ENCODE data around the gene USB1. TPM values are rescaled to one million over a fixed set of nuclear protein-coding genes. Genes with fewer than 3 reads are reported as not detected.

Gene USB1
- total RNA-seq, 1 donor from 2014 or later, result 44.2 TPM

DNA sequence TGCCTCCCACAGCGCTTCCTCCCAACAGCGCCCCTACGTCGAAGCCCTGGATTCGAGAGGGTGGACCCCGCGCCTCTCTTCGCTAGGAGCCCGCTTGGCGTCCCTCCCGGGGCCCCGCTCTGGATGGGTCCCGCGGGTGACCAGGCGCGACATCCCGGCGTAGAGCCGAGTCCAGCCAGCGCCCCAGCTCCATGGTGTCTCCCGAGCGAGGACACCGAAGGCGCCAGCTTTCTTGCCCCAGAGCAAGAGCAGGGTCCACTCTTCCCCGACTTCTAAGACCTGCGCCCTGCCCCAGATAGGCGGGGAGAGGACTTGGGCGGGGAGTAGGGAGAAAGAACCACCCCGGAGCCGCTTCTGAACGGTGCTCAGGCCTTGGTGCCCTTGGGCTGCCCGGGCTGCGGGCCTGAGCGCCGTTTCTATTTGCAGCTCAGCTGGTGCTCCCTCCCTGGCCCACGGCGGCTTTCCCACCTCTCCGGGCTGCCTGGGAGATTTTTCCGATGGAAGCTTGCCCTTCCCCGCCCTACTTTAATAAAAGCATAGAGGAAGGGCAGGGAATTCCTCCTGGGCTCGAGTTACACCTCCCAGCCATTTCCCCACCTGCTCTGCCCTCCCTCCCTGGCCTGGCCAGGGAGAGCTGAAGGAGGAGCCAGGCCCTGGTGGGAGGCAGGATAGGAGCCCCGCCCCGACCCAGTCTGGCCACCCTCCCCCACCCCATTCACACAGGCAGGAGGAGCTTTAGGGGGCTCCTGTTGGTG lies 26.1 kb downstream of the USB1 start:
- DNase-seq (ENCODE audit: extremely low spot score in 2 of 2), result no peak
- Histone ChIP-seq H3K9me3 (no peaks in the 10 kb centered on the region), H3K4me3 (peak overlapping the region; percentile 58 to 65), H3K27ac (no peak overlapping the region), H3K36me3 (no peaks in the 10 kb centered on the region), H3K27me3 (no peaks in the 10 kb centered on the region), H3K4me1 (peaks cover 53% of the 10 kb centered on the region)
- intact Hi-C loops (cut with DNase I), result no loop called here
- TF ChIP-seq POLR2AphosphoS5 (IDR thresholded peaks at IDR 0.05; ENCODE audit: insufficient read depth in 1 of 2, low read depth in 1 of 2), result no peak
- no peak for TF ChIP-seq POLR2A (IDR thresholded peaks at IDR 0.05)
- TF ChIP-seq, protein P1, sequence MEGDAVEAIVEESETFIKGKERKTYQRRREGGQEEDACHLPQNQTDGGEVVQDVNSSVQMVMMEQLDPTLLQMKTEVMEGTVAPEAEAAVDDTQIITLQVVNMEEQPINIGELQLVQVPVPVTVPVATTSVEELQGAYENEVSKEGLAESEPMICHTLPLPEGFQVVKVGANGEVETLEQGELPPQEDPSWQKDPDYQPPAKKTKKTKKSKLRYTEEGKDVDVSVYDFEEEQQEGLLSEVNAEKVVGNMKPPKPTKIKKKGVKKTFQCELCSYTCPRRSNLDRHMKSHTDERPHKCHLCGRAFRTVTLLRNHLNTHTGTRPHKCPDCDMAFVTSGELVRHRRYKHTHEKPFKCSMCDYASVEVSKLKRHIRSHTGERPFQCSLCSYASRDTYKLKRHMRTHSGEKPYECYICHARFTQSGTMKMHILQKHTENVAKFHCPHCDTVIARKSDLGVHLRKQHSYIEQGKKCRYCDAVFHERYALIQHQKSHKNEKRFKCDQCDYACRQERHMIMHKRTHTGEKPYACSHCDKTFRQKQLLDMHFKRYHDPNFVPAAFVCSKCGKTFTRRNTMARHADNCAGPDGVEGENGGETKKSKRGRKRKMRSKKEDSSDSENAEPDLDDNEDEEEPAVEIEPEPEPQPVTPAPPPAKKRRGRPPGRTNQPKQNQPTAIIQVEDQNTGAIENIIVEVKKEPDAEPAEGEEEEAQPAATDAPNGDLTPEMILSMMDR (IDR thresholded peaks at IDR 0.05), result no peak

DNA sequence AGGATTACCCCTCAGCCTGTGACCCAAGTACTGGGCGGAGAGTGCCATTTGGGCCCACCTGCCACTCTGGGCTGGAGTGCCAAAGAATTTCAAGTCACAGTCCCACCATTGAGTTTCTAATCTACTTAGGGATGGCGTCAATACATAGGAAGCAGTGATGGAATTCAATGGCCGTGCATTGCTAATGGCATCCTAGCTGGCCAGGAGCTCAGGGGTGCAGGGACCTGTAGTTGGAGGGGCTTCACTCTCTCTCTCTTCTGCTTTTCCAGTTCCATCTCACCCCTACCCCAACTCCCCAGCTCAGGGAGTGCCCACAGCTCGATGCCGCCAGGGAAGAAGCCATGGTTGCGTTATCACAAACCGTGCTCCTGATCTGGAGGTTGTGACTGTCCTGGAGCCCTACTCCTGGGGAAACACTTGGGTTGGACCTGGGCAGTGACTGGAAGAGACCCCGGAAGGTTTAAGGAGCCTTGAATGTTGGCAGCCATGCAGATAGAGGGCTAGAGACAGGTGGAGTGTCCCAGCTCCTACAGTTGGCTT lies 26.8 kb downstream of the USB1 start:
- TF ChIP-seq, protein P1 (IDR thresholded peaks at IDR 0.05), result no peak
- no peak for TF ChIP-seq POLR2AphosphoS5 (IDR thresholded peaks at IDR 0.05; ENCODE audit: insufficient read depth in 1 of 2, low read depth in 1 of 2)
- no peak for TF ChIP-seq POLR2A (IDR thresholded peaks at IDR 0.05)
- intact Hi-C loops (cut with DNase I), result no loop called here
- H3K27me3 ChIP-seq, result no peaks in the 10 kb centered on the region
- no peak for DNase-seq (ENCODE audit: extremely low spot score in 2 of 2)
- H3K4me1 ChIP-seq, result peaks cover 46% of the 10 kb centered on the region
- H3K9me3 ChIP-seq, result no peaks in the 10 kb centered on the region
- no peak overlapping the region for H3K27ac ChIP-seq
- peak overlapping the region in 1 of 2 donors; percentile 58 for H3K4me3 ChIP-seq
- no peaks in the 10 kb centered on the region for H3K36me3 ChIP-seq

DNA sequence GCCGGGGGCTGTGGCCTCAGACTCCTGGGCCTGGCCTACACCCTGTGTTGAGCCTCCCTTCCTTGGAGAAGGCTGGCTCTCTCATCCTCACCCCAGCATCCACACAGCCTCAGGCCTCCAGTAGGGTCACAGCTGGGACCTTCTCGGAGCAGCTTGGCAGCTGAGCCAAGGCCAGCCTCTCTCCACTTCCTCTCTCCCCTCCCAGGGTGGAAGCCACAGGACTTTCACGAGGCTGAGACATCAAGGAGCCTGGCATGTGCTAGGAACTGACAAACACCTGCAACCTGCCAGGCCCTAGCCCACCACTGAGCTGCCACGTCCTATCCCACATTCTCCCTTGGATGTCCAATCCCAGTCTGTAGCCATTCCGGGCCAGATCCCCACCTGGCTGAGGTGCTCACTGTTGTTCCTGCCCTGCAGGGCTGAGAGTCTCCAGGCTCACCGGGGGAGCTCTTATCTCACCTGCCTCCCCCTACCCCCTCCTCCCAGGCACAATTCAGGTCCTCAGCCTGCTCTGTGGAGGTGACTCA lies 27.4 kb downstream of the USB1 start:
- no peak for DNase-seq (ENCODE audit: extremely low spot score in 2 of 2)
- H3K27ac ChIP-seq, result no peak overlapping the region
- no peaks in the 10 kb centered on the region for H3K36me3 ChIP-seq
- intact Hi-C loops (cut with DNase I), result no loop called here
- no peaks in the 10 kb centered on the region for H3K27me3 ChIP-seq
- TF ChIP-seq POLR2AphosphoS5 (IDR thresholded peaks at IDR 0.05; ENCODE audit: insufficient read depth in 1 of 2, low read depth in 1 of 2) (no peak), POLR2A (IDR thresholded peaks at IDR 0.05) (no peak)
- TF ChIP-seq, protein P1 (IDR thresholded peaks at IDR 0.05), result no peak
- H3K9me3 ChIP-seq, result no peaks in the 10 kb centered on the region
- H3K4me3 ChIP-seq, result no peak overlapping the region
- H3K4me1 ChIP-seq, result peaks cover 42% of the 10 kb centered on the region

DNA sequence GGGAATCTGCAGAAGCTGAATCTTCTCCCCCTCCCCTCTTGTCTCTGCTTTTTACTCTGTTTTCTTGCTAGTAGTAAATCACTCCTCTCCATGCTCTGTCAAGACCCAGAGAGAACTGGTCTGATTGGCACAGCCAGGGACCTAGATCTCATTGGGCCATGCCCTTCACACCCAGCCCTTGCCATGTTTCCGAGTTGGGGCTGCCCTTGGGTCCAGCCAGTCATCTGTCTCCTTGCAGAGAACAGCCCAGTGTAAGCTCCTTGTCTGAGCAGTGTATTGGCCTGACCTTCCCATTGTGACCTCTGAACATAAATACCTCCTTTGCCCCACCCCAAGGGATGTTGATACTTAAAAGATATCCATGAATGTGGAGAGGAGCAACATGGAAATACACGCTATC lies 28.2 kb downstream of the USB1 start:
- no peak overlapping the region for H3K4me3 ChIP-seq
- H3K27me3 ChIP-seq, result no peaks in the 10 kb centered on the region
- intact Hi-C loops (cut with DNase I), result no loop called here
- TF ChIP-seq POLR2AphosphoS5 (IDR thresholded peaks at IDR 0.05; ENCODE audit: insufficient read depth in 1 of 2, low read depth in 1 of 2) (no peak), POLR2A (IDR thresholded peaks at IDR 0.05) (no peak)
- TF ChIP-seq, protein P1 (IDR thresholded peaks at IDR 0.05), result no peak
- H3K27ac ChIP-seq, result no peak overlapping the region
- H3K4me1 ChIP-seq, result peaks cover 40% of the 10 kb centered on the region
- no peak for DNase-seq (ENCODE audit: extremely low spot score in 2 of 2)
- no peaks in the 10 kb centered on the region for H3K9me3 ChIP-seq
- no peaks in the 10 kb centered on the region for H3K36me3 ChIP-seq

Data from vagina (tissue), 2 donors.